Islet of Langerhans (tissue), 1 donor: ENCODE data around the gene AGBL5.
"Not testable (repeated sequence)": the region's sequence is repeated elsewhere in the genome, so short reads cannot be mapped to it uniquely, and the experiment has no call there.

ENCODE experiments used
- FAIRE-seq: peaks from one replicate; lab custom pipeline; 2011; peaks lifted over from hg19 to GRCh38; lab: Jason Lieb, UNC

The AGBL5 gene

GRCh38 chr2:27091746-27092695 lies 40.6 kb downstream of the AGBL5 start:
- no peak for FAIRE-seq

GRCh38 chr2:27092696-27093429 lies 41.4 kb downstream of the AGBL5 start:
- no peak for FAIRE-seq

- FAIRE-seq: no peak
Measured at GRCh38 chr2:27093430-27094352, 42.2 kb downstream of the AGBL5 start.

GRCh38 chr2:27094353-27094984 lies 43.0 kb downstream of the AGBL5 start:
- FAIRE-seq: no peak

GRCh38 chr2:27095427-27095744 lies 43.9 kb downstream of the AGBL5 start:
- no peak for FAIRE-seq

GRCh38 chr2:27095745-27096651 lies 44.5 kb downstream of the AGBL5 start:
- FAIRE-seq: no peak

GRCh38 chr2:27096748-27097297 lies 45.4 kb downstream of the AGBL5 start:
- FAIRE-seq: no peak

- no peak for FAIRE-seq
Measured at GRCh38 chr2:27097341-27097740, 45.9 kb downstream of the AGBL5 start.

GRCh38 chr2:27099334-27099955 lies 48.0 kb downstream of the AGBL5 start:
- FAIRE-seq: no peak

GRCh38 chr2:27100036-27100435 lies 48.6 kb downstream of the AGBL5 start:
- FAIRE-seq: no peak

GRCh38 chr2:27102329-27102728 lies 50.9 kb downstream of the AGBL5 start:
- no peak for FAIRE-seq

GRCh38 chr2:27105981-27106380 lies 54.5 kb downstream of the AGBL5 start:
- no peak for FAIRE-seq

- no peak for FAIRE-seq
Measured at GRCh38 chr2:27108221-27108620, 56.8 kb downstream of the AGBL5 start.

GRCh38 chr2:27109083-27109482 lies 57.6 kb downstream of the AGBL5 start:
- FAIRE-seq: no peak

- not testable (repeated sequence) for FAIRE-seq
Measured at GRCh38 chr2:27110603-27111352, 59.3 kb downstream of the AGBL5 start.

- not testable (repeated sequence) for FAIRE-seq
Measured at GRCh38 chr2:27111392-27112078, 60.1 kb downstream of the AGBL5 start.

GRCh38 chr2:27115519-27115918 lies 64.1 kb downstream of the AGBL5 start:
- no peak for FAIRE-seq

- FAIRE-seq: no peak
Measured at GRCh38 chr2:27117995-27118524, 66.6 kb downstream of the AGBL5 start.
